GM12872 (cell line): ENCODE measurements around the gene RNASE7.

Source experiments
- TF ChIP-seq, protein P1 (sequence below): IDR thresholded peaks from 3 replicates; pipeline ENCODE4 v1.5.1; 2011; ENCODE audit warnings: low read depth, mild to moderate bottlenecking, low read length, moderate library complexity; ENCODE audit not compliant: insufficient read depth

The RNASE7 gene

DNA sequence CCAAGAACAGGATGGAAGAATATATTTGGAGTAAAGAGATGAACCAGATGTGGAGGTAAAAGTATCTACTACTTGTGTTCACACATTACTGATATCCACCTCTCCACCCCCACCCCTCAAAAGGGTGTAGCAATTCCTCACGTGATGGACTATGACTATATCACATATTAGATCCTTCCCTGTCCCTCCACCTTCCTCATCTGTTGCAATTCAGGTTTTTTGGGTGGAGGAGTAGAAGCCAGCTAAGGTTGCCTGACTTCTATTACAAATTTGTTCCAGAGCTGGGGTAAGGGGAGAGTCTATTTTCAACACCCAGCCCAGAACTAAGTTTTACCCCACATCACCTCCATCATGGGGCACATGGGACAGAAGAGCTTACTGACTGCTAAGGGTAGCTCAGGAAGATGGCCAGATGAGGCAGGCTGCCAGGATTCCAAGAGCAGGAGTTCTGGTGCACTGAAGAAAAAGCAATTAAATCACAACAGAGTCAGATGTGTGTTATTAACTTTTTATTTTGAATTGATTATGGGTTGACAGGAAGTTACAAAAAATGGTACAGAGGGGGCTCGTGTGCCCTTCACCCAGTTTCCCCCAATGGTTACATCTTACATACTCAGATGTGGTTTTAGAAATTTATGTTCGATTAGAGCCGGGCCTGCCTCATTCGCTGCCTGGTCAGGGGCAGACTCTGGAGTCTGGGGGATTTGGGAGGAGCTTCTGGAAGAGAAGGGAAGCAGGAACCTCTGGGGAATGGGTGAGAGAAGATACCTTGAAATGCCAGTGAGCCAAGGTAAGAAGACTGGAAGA lies 9.6 kb upstream of the RNASE7 start:
- TF ChIP-seq, protein P1, sequence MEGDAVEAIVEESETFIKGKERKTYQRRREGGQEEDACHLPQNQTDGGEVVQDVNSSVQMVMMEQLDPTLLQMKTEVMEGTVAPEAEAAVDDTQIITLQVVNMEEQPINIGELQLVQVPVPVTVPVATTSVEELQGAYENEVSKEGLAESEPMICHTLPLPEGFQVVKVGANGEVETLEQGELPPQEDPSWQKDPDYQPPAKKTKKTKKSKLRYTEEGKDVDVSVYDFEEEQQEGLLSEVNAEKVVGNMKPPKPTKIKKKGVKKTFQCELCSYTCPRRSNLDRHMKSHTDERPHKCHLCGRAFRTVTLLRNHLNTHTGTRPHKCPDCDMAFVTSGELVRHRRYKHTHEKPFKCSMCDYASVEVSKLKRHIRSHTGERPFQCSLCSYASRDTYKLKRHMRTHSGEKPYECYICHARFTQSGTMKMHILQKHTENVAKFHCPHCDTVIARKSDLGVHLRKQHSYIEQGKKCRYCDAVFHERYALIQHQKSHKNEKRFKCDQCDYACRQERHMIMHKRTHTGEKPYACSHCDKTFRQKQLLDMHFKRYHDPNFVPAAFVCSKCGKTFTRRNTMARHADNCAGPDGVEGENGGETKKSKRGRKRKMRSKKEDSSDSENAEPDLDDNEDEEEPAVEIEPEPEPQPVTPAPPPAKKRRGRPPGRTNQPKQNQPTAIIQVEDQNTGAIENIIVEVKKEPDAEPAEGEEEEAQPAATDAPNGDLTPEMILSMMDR: no peak

DNA sequence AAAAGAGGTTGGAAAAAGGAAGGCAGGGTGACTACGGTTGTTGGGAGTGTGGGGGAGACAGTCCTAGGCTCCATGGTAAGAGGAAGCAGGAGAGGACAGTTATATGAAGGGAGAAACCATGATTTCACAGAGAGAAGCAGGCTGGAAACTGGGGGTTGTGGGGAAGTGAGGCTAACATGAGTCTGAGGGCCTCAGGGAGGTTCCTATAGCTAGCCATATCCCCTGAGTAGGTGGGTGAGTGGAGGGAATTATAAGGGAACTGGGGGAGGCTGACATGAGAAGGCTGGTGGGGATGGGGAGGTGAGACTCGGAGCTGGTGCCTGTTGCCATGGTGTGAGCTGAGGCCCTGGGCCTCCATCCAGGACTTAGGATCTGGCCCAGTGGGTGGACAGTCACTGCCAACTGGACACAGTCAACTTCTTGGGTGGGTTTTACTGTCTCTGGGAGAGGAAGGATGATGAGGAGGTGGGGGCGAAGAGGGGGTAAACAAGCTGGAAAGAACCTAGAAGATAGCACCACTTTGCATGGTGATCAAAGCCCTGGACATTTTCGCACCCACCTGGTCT lies 8.9 kb upstream of the RNASE7 start:
- TF ChIP-seq, protein P1: no peak

DNA sequence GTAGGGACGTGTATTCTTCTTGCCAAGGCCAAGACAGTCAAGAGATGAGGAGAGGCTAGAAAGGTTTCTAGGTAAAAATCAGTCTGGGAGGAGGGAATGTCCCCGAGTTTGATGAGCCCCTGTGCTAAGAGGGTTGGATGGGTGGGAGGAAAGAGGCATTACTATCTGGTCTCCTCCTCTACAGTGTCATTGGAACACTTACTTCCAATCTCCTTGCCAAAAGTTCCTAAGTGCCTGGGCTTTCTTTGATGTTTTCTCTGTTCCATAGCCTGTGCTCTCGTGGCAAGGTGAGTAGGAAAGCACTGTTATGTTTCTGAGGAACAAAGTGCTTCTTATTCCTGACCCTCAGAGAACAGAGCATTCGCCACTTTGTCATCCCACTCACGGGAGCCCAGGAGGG lies 7.5 kb upstream of the RNASE7 start, which contains the start of gene RNASE13:
Gene RNASE13, minus strand, starts transcription at position 101 of the 400 bp plus-strand sequence. CDS start 519 bp downstream, outside the sequence.
- TF ChIP-seq, protein P1: no peak

DNA sequence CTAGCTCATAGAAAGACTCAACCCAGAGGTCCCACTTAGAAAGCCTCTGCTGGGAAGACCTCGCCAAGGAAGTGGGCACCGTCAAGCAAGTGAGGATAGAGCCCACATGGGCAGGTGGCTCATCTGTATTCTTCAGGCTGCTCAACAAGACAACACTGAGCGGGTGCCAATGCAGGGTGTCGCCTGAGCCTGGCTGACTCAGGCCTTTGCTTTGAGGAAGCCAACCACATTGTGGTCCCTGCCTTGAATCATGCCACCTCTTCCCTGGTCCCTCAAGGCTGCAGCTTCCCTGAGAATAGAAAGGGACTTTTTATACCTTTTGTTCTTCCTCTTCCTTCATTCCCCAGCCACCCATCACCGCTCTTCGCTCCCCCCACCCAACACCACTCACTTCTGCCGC lies 5.4 kb upstream of the RNASE7 start:
- TF ChIP-seq, protein P1: no peak

DNA sequence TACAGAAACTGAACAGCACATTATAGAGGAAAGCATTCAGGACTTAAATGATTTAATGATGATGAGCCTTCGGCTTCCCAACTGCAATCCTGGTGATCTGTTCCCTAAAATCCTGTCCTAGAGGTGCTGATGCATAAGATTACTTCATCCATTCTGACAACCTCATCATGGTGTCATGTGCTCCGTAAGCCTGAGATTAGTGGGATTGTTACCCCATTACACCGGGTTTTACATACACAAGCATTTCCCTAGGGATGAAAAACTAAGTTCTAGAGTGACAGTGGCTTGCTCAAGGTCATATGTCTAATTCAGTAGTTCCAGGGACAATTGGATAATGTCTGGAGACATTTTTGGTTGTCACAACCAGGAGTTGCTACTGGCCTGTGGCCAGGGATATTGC lies 5.0 kb upstream of the RNASE7 start:
- TF ChIP-seq, protein P1: no peak

DNA sequence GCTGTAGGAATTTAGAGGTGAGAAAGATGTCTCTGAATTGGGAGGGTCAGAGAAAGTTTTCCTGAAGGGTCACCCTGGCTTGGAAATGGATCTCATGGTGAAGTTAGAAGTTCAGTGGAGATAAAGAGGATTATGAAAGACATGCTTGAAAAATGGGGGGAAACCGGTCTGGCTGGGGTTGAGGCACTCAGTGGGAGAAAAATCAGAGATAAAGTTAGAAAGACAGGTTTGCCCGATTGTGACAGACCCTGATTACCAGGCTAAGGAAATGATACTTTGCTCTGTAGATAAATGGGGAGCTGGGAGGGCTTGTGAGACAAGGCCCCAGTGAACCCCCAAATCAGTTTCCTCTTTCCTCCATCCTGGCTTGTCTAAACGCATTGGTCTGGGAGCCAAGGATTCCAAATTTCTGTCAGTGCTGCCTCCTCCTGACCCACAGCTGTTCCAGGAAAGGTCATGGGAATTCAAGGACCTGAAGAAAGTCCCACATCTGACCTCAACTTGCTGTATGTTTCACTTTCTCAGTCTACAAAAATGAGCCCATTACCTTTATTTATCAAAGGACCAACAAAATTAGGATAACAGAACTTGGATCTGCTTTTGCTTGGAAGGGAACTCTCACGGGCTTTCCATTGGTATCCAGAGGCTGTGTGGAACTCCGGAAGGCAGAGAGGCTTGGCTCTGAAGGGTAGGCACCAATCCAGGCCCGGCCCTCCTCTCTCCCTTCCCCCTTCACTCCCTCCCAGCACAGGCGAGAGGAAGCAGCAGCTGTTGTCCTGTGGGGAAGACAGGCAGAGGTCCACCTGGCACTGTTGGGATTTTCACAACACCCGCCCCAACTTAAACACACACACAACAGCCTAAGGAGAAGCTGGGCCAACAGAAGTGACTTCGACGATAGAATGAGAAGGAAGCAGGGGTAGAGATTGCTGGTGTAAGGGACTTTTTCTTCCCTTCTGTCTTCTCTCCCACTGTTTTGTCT lies 3.4 kb upstream of the RNASE7 start:
- TF ChIP-seq, protein P1: no peak
